Colon (tissue), 2 donors: Measurements from ENCODE around the gene ARMS2.

ENCODE experiments used
- FAIRE-seq: peaks from 2 replicates; lab custom pipeline; 2012; peaks lifted over from hg19 to GRCh38; lab: Jason Lieb, UNC
- donor health status: control.
- donor health status: control.

ARMS2 gene

DNA sequence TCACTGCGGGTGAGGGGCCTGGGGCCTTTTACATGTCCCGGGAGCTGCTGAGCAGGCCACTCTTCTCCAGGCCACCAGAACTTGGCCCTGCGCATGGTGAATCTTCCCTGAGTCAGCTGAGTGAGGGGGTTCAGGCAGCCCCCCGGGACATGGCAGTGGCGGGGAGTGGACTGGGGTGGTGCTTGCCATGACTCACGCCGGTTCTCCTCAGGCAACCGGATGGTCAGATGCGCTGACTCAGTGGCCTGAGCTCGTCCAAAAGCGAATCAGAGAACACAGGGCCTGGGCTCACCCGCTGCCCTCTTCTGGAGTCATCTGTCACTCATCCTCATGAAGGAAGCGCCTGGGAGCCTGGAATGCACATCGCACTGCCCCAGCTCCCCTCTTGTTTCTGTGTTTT is 40.4 kb downstream of the ARMS2 start:
- FAIRE-seq = no peak

DNA sequence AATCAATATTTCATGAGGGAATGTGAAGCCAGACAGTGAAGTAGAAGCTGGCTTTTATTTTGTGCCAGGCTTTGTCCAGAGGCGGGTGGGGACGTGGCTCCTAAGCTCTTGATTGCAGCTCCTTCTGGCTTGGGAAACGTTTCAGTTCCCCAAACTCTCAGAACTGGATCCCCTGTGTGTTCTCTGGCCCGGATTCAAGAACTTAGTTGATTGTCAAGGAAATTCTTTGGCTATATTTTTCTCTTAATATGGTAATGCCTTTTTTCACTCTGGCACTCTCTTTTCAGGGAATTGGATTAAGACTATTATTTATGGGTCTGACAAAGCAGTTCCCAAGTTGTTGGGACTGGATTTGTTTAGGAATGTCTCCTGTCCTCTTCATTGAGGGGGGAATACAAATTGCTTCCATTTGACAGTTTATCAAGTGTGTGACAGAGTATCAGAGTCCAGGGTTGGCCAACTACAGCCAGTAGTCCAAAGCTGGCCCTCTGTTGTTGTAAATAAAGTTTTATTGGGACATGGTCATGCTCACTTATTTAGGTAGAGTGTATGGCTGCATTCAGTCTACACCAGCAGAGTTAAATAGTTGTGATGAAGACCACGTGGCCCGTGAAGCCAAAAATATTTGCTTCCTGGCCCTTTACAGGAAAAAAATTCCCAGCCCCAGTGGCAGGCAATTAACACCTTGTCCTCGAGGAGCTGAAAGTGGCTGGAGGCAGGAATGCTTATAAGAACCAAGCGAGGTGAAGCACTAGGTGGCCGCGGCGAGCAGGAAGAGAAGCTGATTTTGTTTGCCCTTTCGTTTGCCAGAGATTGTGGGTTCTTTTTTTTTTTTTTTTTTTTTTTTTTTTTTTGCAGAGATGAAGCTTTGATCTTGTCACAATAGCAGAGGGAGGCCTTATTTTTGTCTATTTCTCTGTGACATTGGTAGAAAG is 41.2 kb downstream of the ARMS2 start:
- no peak for FAIRE-seq

DNA sequence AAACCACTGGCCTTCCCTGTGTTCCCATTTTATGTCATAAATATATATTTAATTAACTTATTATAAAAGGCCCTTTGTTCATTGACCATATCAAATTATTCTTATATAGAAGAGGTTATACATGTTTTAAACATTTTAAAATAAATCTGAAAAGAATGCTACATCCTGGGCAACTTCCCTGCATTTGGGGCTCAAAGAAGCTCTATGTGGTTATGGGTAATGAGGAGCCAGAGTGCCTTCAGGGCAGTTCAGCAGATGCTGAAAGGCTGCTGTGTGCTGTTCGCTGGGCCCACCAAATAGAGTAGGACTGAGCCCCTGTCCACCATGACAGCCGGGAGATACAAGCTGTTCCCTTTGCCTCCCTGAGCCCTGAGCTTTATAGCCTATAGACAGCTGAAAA is 42.8 kb downstream of the ARMS2 start:
- no peak for FAIRE-seq

DNA sequence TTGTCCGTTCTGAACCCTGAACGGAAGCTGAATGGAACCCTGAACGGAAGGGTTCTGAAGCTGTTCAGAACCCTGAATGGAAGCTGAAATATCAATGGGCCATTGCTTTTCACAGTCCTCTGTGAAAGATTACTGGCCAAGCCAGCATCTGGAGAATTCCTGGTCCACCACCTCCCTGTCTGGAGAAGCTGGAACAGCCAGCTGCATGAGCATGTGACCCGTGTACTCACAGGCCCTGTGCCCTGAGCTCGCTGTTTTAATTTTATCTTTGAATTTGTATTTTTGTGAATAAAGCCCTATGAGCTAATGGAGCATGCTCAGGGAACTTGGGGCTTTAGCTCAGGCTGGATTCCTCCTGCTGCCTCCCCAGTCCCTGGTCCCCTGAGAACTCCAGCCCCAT is 44.1 kb downstream of the ARMS2 start:
- FAIRE-seq = no peak

DNA sequence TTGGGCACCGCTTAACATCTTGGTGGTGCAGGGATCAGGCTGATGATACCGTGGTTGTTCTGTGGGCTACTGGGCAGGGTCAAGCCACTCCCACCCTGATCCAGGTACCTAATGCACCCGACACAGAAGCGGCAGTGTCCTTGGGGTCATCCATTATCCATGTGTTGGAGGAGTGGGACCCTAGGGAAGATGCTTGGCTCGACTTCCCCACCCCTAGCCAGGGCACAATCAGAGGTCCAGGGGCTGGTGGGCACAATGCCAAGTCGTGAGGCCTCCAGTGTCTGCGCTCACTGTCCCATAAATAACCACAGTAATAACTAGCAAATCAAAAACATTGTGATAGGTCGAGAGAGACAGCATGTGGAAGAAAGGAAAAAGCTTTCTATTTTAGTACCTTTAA is 44.6 kb downstream of the ARMS2 start:
- no peak for FAIRE-seq

DNA sequence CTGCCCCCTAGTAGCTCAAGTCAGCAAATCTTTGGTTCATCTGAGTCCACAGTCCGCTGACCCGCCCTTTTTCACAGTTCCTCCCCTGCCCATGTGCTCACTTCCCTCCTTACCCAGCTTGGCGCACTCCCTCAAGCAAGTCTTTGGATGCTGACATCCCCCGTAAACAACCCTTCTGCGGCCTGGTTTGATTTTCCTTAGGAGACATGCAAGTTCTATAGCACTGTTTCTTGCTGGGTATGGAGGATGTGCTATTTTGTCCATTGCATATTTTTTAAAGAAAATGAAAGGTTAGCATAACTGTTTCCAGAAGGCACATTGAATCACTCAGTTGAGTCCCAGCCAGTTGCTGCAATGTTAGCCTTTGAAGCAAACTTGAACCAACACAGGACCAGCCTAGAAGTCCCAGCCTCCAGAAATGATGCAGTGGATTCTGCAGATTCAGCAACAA is 45.1 kb downstream of the ARMS2 start:
- FAIRE-seq = no peak

DNA sequence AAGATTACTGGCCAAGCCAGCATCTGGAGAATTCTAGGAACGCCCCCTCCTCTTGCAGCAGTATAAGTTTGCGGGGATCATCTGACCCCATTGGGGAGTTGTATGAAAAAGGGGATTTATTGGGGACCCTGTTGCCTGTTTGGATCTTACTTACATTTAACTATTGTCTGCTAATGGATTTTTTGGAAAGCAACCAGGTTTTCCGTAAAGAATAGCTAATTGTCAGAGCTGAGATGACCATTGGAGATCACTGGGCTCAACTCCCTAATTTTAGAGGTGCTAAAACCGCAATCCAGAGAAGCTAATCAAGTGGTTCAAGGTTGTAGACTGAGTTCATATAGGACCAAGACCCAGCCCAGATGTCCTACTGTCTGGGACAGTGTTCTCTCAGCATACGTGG is 45.7 kb downstream of the ARMS2 start:
- FAIRE-seq = no peak

DNA sequence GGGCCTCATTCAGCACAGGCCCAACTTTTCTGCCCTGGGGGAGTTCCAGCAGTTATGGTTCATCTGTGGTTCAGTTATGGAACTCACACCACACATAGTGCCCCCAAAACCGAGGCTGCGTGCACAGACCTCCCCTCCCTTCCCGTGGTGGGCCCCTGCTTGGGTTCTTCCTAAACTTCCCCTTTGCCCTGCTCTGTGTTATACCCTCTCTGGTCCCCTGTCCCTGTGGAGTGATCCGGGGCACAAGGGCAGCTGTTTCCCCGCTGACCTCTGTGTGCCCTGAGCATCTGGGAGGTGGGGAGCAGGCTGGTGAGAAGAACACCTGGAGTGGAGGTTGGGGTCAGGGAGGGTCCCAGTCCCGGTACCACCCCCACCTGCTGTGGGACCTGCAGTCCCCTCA is 46.3 kb downstream of the ARMS2 start:
- no peak for FAIRE-seq

DNA sequence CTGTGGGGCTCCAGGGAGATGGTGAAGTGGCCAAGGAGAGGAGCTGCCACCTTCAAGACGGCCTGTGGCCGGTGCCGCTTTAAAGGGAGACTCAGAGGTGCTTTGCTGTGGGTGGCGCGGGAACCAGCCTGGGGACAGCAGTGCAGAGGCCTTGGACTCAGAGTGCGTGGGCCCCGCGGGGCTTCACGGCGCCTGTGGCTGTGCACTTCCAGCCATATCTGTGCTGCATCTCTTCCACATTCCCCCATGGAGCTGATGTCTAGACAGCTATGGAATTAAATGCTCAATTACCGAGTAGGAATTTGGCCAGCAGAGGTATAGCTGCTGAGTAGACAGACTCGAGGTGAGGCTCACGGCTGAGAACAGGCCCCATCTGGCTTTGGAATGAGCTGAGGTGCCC is 48.6 kb downstream of the ARMS2 start:
- no peak for FAIRE-seq

DNA sequence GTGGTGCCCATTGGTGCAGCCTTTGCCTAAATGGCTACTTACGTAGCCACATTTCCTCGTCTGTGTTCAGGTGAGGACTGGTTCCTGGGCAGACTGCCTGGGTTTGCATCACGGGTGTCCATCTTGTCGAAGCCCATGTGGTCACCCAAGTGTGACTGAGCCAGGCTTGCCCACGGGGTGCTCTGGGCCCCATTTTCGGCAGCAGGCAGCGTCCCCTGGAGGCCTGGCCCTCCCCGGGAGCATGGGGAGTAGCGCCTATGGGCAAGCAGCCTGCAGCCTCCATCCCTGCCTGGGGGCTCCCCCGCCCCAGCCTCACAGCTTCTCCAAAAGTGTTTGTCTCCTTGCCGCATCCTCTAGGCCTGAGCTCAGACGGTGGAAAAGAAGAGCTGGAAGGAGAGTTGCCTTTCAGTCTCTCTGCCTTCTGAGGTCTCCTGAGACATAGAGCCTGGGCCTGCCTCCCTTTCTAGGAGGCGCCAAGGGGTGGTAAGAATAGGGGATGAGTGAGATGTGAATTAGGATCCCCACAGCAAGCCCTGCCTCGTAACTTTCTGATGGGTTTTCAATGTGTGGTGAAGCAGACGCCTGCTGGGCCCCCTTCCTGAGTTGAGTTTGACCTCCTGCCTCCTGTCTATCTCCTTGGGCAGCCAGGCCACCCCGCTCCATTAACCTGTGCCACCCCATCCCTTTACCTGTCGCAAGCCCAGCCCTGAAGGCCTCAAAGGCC is 49.6 kb downstream of the ARMS2 start:
- no peak for FAIRE-seq

DNA sequence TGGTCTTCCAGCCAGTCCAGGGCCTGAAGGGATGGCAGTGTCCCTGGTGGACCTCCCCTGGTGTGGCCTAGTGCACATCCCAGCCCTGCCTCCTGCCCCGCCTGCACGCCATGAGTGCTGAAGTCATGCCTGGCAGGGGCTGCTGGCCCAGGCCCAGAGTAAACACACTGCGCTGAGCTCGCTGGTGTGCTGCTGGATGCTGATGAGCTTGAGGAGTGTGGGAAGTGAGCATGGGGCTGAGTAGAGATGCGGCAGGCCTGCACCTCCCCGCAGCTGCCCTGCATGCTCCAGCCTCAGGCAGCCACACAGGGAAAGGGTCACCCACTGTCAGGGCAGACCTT is 50.1 kb downstream of the ARMS2 start:
- FAIRE-seq = no peak

DNA sequence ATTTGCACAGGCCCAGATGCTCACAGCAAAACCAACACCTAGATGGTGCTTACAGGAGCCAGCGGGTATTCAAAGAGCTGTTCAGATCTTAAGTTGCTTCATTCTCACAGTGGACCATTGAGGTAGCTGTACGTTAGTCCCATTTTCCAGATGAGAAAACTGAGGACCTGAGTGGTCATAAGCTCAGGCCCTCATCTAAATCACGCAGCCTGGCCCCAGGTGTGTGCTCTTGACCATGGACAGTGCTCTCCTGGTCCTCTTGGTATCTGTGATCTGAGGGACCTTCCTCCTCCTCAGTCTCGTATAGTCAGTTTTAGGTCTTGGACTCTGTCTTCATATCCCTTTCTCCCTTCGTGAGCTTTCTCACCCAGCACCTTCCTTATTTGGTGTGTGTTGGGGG is 50.6 kb downstream of the ARMS2 start:
- no peak for FAIRE-seq

DNA sequence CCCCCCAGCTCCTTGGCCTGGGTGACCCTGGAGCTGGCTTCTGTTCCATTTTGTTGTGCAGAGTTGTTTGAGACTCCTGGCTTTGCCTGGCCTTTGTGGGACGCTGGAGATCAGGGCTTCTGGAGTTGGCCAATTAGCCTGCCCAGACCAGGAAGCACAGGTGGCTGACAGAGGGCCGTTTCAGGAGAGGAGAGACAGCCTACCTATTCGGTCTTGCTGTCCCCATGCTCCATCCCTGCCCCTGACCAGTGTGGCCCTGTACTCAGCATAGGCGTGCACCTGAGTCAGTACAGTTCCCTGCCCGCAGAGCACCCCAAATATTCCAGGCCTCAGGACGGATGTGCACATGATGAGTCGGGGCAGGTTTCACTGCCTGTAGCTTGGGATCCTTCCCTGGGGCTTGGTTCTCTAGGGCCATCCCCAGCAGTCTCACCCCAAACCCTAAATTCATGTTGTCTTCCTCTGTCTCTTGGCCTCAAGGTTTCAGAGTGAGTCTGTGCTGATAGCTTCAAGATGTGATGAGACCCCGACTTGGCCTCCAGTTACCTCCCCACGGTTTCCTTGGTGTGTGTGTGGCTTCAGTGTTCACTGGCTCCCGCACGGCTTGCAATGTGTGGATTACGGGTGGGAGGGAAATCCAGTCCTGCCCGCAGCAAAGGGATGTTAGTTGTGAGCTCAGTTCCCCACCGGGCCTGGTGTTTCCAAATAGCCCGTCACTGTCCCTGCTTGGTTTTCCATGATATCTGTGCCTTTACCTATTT is 51.6 kb downstream of the ARMS2 start:
- FAIRE-seq = no peak
